CD4-positive, alpha-beta T cell treated with Interleukin-17A for 1 hour (primary cell): ENCODE results near the gene DNAJB2.
A peak's percentile ranks its signal among the peaks of the same experiment; 100 is the strongest.
"Not testable (repeated sequence)": the region's sequence is repeated elsewhere in the genome, so short reads cannot be mapped to it uniquely, and the experiment has no call there.

Experiments
- DNase-seq: peaks from one replicate; pipeline ENCODE4 v3.0.0-alpha.2; 2020

Gene DNAJB2

DNA sequence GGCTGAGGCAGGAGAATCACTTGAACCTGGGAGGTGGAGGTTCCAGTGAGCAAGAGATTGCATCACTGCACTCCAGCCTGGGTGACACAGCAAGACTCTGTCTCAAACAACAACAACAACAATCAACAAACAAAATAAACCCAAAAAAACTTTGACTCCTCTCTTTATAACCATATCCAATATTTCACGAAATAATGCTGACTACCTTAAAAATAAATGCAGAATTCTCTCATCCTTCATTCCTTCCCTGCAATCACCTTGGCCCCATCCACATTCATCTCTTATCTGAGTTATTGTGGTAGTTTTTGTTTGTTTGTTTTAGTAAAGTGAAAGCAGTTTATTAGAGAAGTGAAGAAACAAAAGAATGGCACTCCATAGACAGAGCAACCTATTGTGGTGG, 26.9 kb downstream of the DNAJB2 start:
- no peak for DNase-seq

DNA sequence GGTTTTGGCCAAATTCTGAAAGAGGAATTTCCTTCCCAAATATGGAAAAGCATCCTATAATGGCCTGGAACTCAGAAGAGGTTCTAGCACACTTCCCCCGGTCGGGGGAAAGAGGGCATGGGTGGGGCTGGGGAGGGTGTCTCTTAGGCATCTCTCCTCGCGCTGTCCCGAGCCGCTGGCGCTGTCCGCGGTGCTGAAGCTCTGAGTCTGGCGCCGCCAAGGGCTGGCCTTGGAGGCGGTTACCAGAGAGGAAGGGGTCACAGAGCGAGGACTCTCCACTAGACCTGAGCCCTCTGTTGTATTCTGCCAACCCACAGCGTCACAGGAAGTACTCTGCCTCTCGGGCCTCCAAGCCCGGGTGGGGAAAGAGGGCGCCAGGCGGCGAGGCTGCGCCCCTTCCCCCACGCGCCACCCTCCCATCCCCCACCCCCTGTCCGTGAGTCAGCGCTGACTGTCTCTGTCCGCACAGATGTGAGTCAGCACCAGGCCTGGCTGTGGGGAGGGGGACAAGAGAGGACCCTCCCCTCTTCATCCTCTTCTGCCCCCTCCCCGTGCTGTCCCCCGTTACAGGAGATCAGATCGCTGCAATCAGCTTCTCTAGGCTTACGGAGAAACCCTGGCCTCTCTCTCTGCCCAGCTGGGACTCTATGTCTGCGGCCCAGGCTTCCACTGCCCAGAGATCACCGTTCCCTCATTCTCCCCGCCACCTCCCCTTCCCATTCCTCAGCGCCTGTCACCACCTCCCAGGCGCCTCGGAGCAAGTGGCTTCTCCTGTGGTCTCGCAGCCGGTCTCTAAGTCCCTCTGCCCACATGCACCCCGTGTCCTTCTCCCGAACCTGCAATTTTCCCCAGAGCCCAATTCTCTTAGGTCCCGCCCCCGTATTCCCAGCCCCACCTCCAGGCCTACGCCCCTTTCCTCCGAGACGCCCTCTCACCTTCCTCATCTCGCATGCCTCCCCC, 29.3 kb downstream of the DNAJB2 start:
- DNase-seq: peak; percentile 61

DNA sequence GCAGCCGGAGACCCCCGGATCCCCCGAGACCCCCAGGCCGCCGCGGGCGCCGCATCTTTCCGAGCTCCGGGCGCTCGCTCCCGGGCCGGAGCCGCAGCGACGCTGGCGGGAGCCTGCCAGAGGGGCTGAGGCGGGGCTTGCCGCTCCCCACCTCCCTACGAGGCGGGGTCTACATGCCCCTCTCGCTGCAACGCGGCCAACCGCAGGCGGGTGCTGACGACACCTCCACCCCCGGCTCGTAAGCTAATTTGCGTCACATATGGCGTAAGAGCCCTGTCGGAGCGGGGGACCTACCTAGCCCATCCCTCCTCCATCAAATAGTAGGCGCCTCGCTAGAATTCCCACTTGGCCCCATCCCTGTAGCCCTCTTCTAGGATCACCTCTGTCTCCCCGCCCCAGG, 30.1 kb downstream of the DNAJB2 start, which contains the start of gene PTPRN:
Gene PTPRN (minus strand): TSS at position 124 of the 400 bp plus-strand sequence. CDS start 69 bp downstream, at position 55.
- DNase-seq: no peak

DNA sequence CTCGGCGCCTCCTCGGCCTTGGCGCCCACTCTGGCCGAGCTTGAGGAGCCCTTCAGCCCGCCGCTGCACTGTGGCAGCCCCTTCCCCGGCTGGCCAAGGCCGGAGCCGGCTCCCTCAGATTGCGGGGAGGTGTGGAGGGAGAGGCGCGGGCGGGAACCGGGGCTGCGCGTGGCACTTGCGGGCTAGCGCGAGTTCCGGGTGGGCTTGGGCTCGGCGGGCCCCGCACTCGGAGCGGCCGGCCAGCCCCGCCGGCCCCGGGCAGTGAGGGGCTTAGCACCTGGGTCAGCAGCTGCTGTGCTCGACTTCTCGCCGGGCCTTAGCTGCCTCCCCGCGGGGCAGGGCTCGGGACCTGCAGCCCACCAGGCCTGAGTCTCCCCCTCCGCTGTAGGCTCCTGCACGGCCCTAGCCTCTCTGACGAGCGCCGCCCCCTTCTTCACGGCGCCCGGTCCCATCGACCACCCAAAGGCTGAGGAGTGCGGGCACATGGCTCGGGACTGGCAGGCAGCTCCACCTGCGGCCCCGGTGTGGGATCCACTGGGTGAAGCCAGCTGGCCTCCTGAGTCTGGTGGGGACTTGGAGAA, 33.6 kb downstream of the DNAJB2 start:
- DNase-seq: not testable (repeated sequence)

DNA sequence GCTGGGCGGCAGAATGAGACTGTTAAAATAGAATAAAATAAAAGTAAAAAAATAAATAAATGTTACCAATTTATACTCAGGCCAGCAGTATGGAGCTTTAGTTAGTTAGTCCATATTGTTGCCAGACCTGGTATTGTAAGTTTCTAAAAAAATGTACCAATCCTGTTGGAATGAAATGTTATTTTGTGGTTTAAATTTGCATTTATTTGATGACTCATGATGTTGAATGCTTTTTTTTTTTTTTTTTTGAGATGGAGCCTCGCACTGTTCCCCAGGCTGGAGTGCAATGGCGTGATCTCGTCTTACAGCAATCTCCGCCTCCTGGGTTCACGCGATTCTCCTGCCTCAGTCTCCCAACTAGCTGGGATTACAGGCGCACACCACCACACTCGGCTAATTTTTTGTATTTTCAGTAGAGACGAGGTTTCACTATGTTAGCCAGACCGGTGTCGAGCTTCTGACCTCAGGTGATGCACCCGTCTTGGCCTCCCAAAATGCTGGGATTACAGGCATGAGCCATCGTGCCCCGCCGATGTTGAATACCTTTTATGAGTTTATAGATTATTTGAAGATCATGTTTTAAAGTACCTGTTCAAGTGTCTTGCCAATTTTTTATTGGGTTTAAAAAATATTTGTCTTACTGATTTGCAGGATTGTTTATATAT, 35.8 kb downstream of the DNAJB2 start:
- DNase-seq: no peak

DNA sequence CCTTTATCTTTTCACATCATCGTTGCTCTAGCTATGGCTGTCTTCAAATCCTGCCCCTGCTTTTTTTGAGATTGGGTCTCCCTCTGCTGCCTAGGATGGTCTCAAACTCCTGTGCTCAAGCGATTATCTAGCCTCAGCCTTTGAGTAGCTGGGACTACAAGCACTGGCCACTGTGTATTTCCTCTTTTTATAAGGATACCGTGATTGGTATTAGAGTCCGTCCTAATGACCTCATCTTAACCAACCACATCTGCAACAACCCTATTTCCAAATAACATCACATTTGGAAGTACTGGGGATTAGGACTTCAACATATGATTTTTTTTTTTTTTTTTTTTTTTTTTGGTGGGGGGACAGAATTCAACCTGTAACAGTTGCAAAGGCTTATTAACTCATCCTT, 44.3 kb downstream of the DNAJB2 start:
- DNase-seq: no peak

DNA sequence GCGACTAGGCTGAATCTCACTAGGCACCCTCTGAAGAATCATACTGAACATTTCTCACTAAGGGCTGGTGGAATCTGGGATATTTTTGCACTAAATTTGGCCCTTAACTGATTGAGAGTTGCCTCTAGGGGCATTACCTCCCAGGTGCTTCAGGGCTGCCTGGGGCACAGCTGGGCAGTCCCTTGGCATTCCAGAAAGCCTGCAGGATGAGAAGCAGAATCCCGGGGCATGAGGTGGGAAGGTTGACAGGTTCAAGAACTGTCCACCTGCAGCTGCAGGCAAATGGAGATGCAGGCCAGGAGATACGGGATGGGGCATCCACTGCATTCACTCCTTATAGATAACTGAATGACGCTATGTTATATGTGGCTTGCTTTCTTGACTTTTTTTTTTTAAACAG, 46.0 kb downstream of the DNAJB2 start:
- DNase-seq: no peak

DNA sequence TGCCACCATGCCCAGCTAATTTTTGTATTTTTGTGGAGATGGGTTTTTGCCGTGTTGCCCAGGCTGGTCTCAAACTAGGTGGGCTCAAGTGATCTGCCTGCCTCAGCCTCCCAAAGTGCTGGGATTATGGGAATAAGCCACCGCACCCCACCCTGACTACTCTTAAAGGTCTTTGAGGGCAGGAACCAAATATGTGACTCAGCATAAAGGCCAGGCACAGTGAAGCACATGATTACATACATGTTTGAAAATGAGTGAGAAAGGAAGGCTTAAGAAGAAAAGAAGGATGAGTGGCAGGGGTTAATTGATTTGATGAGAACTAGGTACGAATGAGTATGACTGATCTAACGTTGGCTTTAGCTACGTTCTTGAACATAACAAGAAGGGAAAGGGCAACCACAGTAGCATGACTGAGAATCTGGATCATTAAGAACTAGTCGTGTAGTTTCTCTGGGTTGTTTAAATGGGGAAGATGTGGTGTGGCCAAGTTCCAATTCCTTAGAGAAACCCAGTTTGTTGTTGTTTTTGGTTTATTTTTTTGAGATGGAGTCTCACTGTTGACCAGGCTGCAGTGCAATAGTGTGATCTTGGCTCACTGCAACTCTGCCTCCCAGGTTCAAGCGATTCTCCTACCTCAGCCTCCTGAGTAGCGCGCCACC, 46.6 kb downstream of the DNAJB2 start:
- no peak for DNase-seq

DNA sequence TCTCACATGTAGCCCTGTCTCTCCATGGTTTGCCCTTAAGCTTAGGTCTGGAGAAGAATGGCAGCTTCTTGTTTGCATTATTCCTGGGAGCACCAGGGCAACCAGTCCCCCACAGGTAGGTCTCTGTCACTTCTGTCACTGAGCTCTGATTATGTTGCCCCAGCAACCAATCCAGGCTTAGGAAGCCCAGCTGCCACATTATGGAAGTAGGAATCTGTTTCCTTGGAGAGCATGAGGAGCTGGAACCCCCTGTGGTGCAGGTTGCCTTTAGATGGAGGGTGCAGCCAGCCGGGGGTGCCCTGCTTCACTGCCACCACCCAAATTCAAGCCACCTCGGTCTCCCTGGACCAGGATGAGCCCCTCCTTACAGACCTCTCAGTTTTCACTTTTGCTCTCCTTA, 48.6 kb downstream of the DNAJB2 start:
- no peak for DNase-seq

DNA sequence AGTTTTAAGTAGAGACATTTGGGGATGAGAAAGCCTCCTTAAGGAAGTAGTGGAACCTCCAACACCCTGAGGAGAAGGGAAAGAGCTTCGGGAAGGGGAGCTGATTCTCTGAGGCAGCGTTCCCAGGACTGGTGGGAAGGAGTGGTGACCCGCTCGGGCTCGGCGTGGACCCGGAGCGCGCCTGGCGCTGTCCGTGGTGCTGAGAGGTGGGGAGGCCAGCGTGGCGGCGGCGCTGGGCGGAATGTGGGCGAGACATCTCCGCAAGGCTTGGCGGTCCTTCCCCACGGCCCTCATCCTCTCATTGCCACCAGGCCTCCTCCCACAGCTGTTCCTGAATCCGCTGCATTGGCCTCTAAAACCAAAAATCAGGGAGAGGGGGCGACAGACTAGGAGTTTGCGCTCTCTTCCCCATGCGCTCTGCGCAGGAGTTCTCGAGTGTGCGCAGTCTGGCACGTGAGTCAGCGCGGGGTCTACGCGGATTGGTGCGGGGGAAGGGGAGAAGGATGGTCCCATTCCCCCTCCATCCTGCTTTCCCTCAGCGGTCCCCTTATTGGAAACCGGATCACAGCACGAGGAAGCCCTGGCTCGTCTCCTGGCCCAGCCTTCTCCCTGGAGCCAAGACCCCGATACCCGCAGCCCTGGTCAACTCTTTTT, 52.5 kb downstream of the DNAJB2 start:
- DNase-seq: no peak

DNA sequence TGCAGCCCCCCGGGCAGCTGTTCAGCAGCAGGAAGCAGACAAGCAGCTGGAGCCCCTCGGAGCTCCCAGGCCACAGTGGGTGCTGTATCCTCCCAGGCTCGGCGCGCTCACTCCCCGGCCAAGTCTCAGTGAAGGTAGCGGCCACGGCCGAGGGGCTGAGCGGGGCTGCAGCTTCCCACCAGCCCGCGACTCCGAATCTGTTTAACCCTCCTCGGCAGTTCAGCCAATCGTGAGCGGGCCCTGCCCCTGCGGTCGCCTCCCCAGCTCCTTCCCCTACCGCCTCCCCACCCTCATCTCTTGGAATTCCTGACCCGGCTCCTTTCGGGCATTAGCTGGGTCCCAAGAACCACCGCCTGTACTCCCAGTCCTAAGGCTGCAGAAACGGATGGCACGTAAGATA, 53.4 kb downstream of the DNAJB2 start, which contains the start of gene RESP18:
Gene RESP18 (minus strand): TSS at position 203 of the 400 bp plus-strand sequence.
- no peak for DNase-seq

DNA sequence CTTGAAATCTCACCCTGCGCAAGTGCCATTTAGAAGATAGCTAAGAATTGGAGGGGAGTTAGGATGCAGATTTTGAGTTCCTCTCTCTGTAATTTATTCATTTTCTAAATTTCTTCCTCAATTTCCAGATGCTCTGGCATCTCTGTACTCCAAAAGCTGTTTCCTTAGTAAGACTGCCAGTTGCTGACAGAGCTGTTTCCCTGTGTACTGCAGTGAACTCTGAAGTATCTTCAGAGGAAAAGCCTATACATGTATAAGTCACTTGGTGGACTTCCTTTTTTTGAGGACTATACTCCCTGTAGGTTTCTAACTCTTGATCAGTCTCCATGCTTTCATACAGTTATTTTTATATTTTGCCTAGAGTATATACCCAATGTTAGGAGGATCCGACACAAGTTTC, 54.9 kb downstream of the DNAJB2 start:
- DNase-seq: no peak

DNA sequence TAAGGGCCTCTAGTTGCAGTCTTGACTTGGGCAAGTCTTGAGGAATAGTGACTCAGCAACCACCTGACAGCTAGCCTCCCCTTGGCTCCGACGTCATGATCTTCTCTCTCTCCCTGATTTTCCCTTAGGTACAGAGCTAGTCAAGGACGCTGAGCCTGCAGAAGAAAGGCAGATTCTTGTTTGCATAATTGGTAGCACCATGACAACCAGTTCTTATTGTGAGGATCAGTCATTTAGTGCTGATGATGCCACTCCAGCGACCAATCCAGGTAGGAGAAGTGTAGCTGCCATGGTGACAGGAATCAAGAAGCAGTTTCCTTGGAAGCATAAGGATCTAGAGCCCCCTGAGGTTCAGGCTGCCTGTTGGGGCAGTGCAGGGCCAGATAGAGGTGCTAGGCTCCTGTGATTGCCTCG, 56.2 kb downstream of the DNAJB2 start:
- DNase-seq: no peak
